A549 (cell line): ENCODE results near the gene UBE2C. TPM values are rescaled to one million over a fixed set of nuclear protein-coding genes. Genes with fewer than 3 reads are reported as not detected.

Experiments
- ATAC-seq, 2 experiments: fragments of 200-7000 bp in 1 of 2; fragments of >200 bp in 1 of 2; cut with Nextera tagmentation in 1 of 2; cut with Tn5 transposase in 1 of 2; 3 replicates each; pipeline versions ENCODE4 v1.8.0 to v1.9.1; 2018 to 2020; ENCODE audit warnings: mild to moderate bottlenecking in 1 of 2, moderate library complexity in 1 of 2
- CTCF ChIA-PET: fragments of 300-600 bp; sonication (Branson Sonifier 250); formaldehyde crosslinking; extraction: SDS; loops from one replicate; lab custom pipeline; 2021; ENCODE audit warnings: antibody characterized with exemption, inconsistent platforms; lab: Yijun Ruan, JAX
- POLR2A ChIA-PET: fragments of 350-600 bp; formaldehyde crosslinking; extraction: SDS; loops from one replicate; lab custom pipeline; 2021; ENCODE audit warnings: antibody characterized with exemption, inconsistent platforms; lab: Yijun Ruan, JAX
- DNase-seq, 2 experiments: peaks; one replicate each; pipeline versions ENCODE4 v3.0.0 to v3.0.0-alpha.2; 2011 to 2016; ENCODE audit warnings: low read depth in 1 of 2, low spot score in 1 of 2
- FAIRE-seq: peaks from 2 replicates; lab custom pipeline; 2011; peaks lifted over from hg19 to GRCh38; lab: Jason Lieb, UNC
- H3K27ac ChIP-seq, 2 experiments: fragments of >200 bp; sonication (Bioruptor Twin); formaldehyde crosslinking; 3 replicates each; pipeline ENCODE4 v1.5.1; 2016 to 2017
- H3K4me1 ChIP-seq: fragments of >200 bp; sonication (Bioruptor Twin); formaldehyde crosslinking; 3 replicates; pipeline ENCODE4 v1.6.1; 2016
- H3K4me2 ChIP-seq: fragments of >200 bp; sonication (Bioruptor Twin); formaldehyde crosslinking; 3 replicates; pipeline ENCODE4 v1.6.1; 2016
- H3K4me3 ChIP-seq: fragments of >200 bp; sonication (Bioruptor Twin); formaldehyde crosslinking; 3 replicates; pipeline ENCODE4 v1.5.1; 2016
- H3K9me3 ChIP-seq: fragments of >200 bp; sonication (Bioruptor Twin); formaldehyde crosslinking; 3 replicates; pipeline ENCODE4 v1.6.1; 2016
- ATOH8 ChIP-seq: fragments of 250-450 bp; sonication (Bioruptor Pico); IDR thresholded peaks from 2 replicates; pipeline ENCODE4 v1.5.0; 2020; ENCODE audit warnings: low read depth, mild to moderate bottlenecking, moderate library complexity
- BCL3 ChIP-seq: fragments of >200 bp; sonication (Bioruptor Twin); formaldehyde crosslinking; IDR thresholded peaks from 3 replicates; pipeline ENCODE4 v1.6.1; 2016
- CBX2 ChIP-seq: fragments of 200-600 bp; sonication (generic); IDR thresholded peaks from 2 replicates; pipeline ENCODE4 v1.6.1; 2016; ENCODE audit warnings: low read depth, mild to moderate bottlenecking, borderline replicate concordance
- CEBPB ChIP-seq, 2 experiments: fragments of >200 bp in 1 of 2; sonication (Bioruptor Twin) in 1 of 2; formaldehyde crosslinking in 1 of 2; IDR thresholded peaks; 2 replicates each; pipeline ENCODE4 v1.6.1; 2012 to 2016
- E2F6 ChIP-seq: IDR thresholded peaks from 2 replicates; pipeline ENCODE4 v1.6.1; 2012; ENCODE audit warnings: low read depth, borderline replicate concordance
- EHF ChIP-seq: fragments of 250-450 bp; sonication (Bioruptor Pico); IDR thresholded peaks from 2 replicates; pipeline ENCODE4 v1.5.0; 2020; ENCODE audit warnings: mild to moderate bottlenecking
- EHMT2 ChIP-seq: fragments of 200-600 bp; sonication (generic); IDR thresholded peaks from 2 replicates; pipeline ENCODE4 v1.6.1; 2016; ENCODE audit warnings: antibody characterized with exemption, low read depth, mild to moderate bottlenecking, moderate library complexity
- ELK1 ChIP-seq: fragments of 150-350 bp; IDR thresholded peaks from 2 replicates; pipeline ENCODE4 v1.6.1; 2014; ENCODE audit warnings: low read depth, mild to moderate bottlenecking, low read length
- EP300 ChIP-seq, 2 experiments: fragments of >200 bp; sonication (Bioruptor Twin); formaldehyde crosslinking; IDR thresholded peaks; 2 replicates in 1 of 2; 3 replicates in 1 of 2; pipeline ENCODE4 v1.6.1; 2016 to 2017
- FOSL2 ChIP-seq, 2 experiments: fragments of 450-650 bp in 1 of 2; fragments of >200 bp in 1 of 2; sonication (Bioruptor Twin) in 1 of 2; formaldehyde crosslinking; IDR thresholded peaks; 2 replicates each; pipeline versions ENCODE4 v1.5.0 to v1.6.1; 2016 to 2020; ENCODE audit warnings: mild to moderate bottlenecking in 1 of 2, moderate library complexity in 1 of 2
- FOXS1 ChIP-seq: fragments of 250-450 bp; sonication (Bioruptor Pico); IDR thresholded peaks from 2 replicates; pipeline ENCODE4 v1.5.0; 2020; ENCODE audit warnings: mild to moderate bottlenecking, moderate library complexity
- HDAC2 ChIP-seq: fragments of 200-600 bp; sonication (generic); IDR thresholded peaks from 2 replicates; pipeline ENCODE4 v1.6.1; 2016
- HES2 ChIP-seq: fragments of >200 bp; sonication (Bioruptor Twin); formaldehyde crosslinking; IDR thresholded peaks from 2 replicates; pipeline ENCODE4 v1.6.1; 2016
- MYC ChIP-seq: IDR thresholded peaks from 2 replicates; pipeline ENCODE4 v1.6.1; 2012; ENCODE audit warnings: mild to moderate bottlenecking, inconsistent platforms, low read length, improper control_type of control experiment, borderline replicate concordance
- NFE2L2 ChIP-seq: fragments of 150-350 bp; conservative IDR thresholded peaks from 2 replicates; pipeline ENCODE4 v1.6.1; 2014; ENCODE audit warnings: low read length
- PBX3 ChIP-seq: IDR thresholded peaks from 2 replicates; pipeline ENCODE4 v1.6.1; 2012
- RARB ChIP-seq: fragments of 250-450 bp; sonication (Bioruptor Pico); IDR thresholded peaks from 2 replicates; pipeline ENCODE4 v1.8.0; 2021; ENCODE audit warnings: mild to moderate bottlenecking, moderate library complexity
- RNF2 ChIP-seq: fragments of 200-600 bp; sonication (generic); IDR thresholded peaks from 2 replicates; pipeline ENCODE4 v1.6.1; 2016; ENCODE audit warnings: low read depth, mild to moderate bottlenecking, antibody characterized with exemption, moderate library complexity, borderline replicate concordance
- SMC3 ChIP-seq: fragments of >200 bp; sonication (Bioruptor Twin); formaldehyde crosslinking; IDR thresholded peaks from 3 replicates; pipeline ENCODE4 v1.6.1; 2018; ENCODE audit warnings: inconsistent platforms
- TFCP2L1 ChIP-seq: fragments of 250-450 bp; sonication (Bioruptor Pico); IDR thresholded peaks from 2 replicates; pipeline ENCODE4 v1.5.0; 2021; ENCODE audit warnings: mild to moderate bottlenecking
- ZC3H11A ChIP-seq: fragments of 450-650 bp; IDR thresholded peaks from 2 replicates; pipeline ENCODE4 v1.6.1; 2014; ENCODE audit warnings: antibody characterized with exemption, mild to moderate bottlenecking
- ZNF302 ChIP-seq: fragments of 250-450 bp; sonication (Bioruptor Pico); IDR thresholded peaks from 2 replicates; pipeline ENCODE4 v1.9.0; 2021; ENCODE audit warnings: inconsistent platforms, mild to moderate bottlenecking, moderate library complexity
- ZSCAN20 ChIP-seq: fragments of 250-450 bp; sonication (Bioruptor Pico); IDR thresholded peaks from 2 replicates; pipeline ENCODE4 v1.8.0; 2022; ENCODE audit warnings: mild to moderate bottlenecking, moderate library complexity
- WGBS: methylation state at CpG from one replicate; pipeline ENCODE4 v1.1.6; 2017; ENCODE audit errors: missing lambda C conversion rate; 5-methylcytosine and 5-hydroxymethylcytosine counted together
- polyA plus RNA-seq, 4 experiments: library from polyadenylated mRNA; depleted of rRNA in 3 of 4; stranded (reverse); fragments of >200 nt; fragmentation: RNase III in 1 of 4; extraction: RNeasy Plus Mini Kit Qiagen cat#74134 plus additional on column Dnase treatment in 1 of 4; gene quantifications; 2 replicates in 3 of 4; 3 replicates in 1 of 4; pipeline ENCODE4 v1.2.3, GENCODE V29; 2011 to 2017

UBE2C gene
- polyA plus RNA-seq, 2 of the 4 experiments (the other 2 are of a cell fraction): 123 to 189 TPM

- WGBS: 60% methylated on average over 2 of the region's 2 CpGs
- no peak overlapping the region for H3K4me3 ChIP-seq
- TF ChIP-seq RARB (CRISPR knock-in tag) (no peak), EHF (CRISPR knock-in tag) (no peak), BCL3 (no peak)
- ChIA-PET POLR2A (no interaction called here), CTCF (interaction anchor here (1.0 to 2.2 kb wide), 4 partner anchors 15 to 455 kb away, joined by 3 to 15 read pairs (median 4); no protein-coding TSS in a partner anchor)
- no peak overlapping the region for H3K4me2 ChIP-seq
- peaks cover 24% of the 10 kb centered on the region for H3K4me1 ChIP-seq
- H3K9me3 ChIP-seq: no peaks in the 10 kb centered on the region
- no peak overlapping the region for H3K27ac ChIP-seq
- DNase-seq (no peak), ATAC-seq (no peak), FAIRE-seq (no peak)
These were observed 37.5 kb upstream of the UBE2C start for GRCh38 chr20:45774945-45775344.

- no peak for TF ChIP-seq ATOH8 (CRISPR knock-in tag)
- TF ChIP-seq CBX2: no peak
- TF ChIP-seq E2F6: no peak
- TF ChIP-seq NFE2L2: no peak
- no peak for TF ChIP-seq RNF2
- no peak for TF ChIP-seq HES2
- no peak for TF ChIP-seq ZSCAN20
- no peak for TF ChIP-seq TFCP2L1 (CRISPR knock-in tag)
- TF ChIP-seq FOSL2 (IDR thresholded peaks at IDR 0.05): no peak
- TF ChIP-seq FOSL2 (CRISPR knock-in tag; IDR thresholded peaks at IDR 0.05): no peak
- TF ChIP-seq ZC3H11A: no peak
- no peak for TF ChIP-seq ZNF302
- H3K4me3 ChIP-seq: no peak overlapping the region
- CTCF ChIA-PET: interaction anchor here (1.0 to 2.1 kb wide), 5 partner anchors 15 to 484 kb away, joined by 3 to 5 read pairs (median 4); partner anchors contain the start of gene WFDC10A
- ATAC-seq: no peak
- FAIRE-seq: no peak
- DNase-seq: no peak
- 75% methylated on average over 6 of the region's 6 CpGs for WGBS
- no peaks in the 10 kb centered on the region for H3K9me3 ChIP-seq
- H3K4me2 ChIP-seq: no peak overlapping the region
- POLR2A ChIA-PET: no interaction called here
- peaks cover 28% of the 10 kb centered on the region for H3K4me1 ChIP-seq
- H3K27ac ChIP-seq: no peak overlapping the region
These were observed 37.0 kb upstream of the UBE2C start for GRCh38 chr20:45775411-45775810.

GRCh38 chr20:45776931-45777330 lies 35.5 kb upstream of the UBE2C start:
- ChIA-PET POLR2A (no interaction called here), CTCF (interaction anchor here (1.3 to 2.1 kb wide), 4 partner anchors 403 to 485 kb away, joined by 3 to 5 read pairs (median 4); partner anchors contain the start of gene SYS1)
- ATAC-seq: no peak

More at GRCh38 chr20:45776931-45777330, 35.5 kb upstream of the UBE2C start:
- no peak for DNase-seq
- 87% methylated on average over 7 of the region's 7 CpGs for whole genome bisulfite sequencing
- no peak overlapping the region for H3K4me3 ChIP-seq
- TF ChIP-seq EHMT2 (no peak), PBX3 (no peak), MYC (no peak), FOXS1 (CRISPR knock-in tag) (no peak), ZSCAN20 (no peak), BCL3 (no peak), EP300 (IDR thresholded peaks at IDR 0.05) (no peak), CEBPB (IDR thresholded peaks at IDR 0.05) (no peak), SMC3 (no peak), HDAC2 (no peak), ELK1 (no peak)
- TF ChIP-seq, all 56 proteins: peak for 0
- Histone ChIP-seq H3K4me2 (no peak overlapping the region), H3K4me1 (peaks cover 39% of the 10 kb centered on the region), H3K27ac (no peak overlapping the region), H3K9me3 (no peaks in the 10 kb centered on the region)
- FAIRE-seq: no peak
